Measurements from ENCODE around the gene AOPEP. TPM values are rescaled to one million over a fixed set of nuclear protein-coding genes. Genes with fewer than 3 reads are reported as not detected.

Gene AOPEP
- polyA plus RNA-seq, 1 of the 3 experiments (the other 2 are of a cell fraction), result 54.6 TPM

- Histone ChIP-seq H3K9me2 (no peaks in the 10 kb centered on the region), H3K27me3 (ENCODE audit: insufficient read depth) (no peaks in the 10 kb centered on the region), H3K79me2 (ENCODE audit: insufficient read depth) (no peaks in the 10 kb centered on the region), H3K4me3 (ENCODE audit: low read depth in 2 of 2, low read length in 1 of 2) (no peak overlapping the region), H3K4me1 (ENCODE audit: control insufficient read depth in 1 of 2, insufficient read depth in 2 of 2, low read depth in 1 of 2, low read length in 1 of 2) (peaks cover 26 to 63% of the 10 kb centered on the region in 2 experiments; a peak in 3 of 4 replicates), H3F3A (replicated peaks; ENCODE audit: insufficient read depth) (peaks cover 24% of the 10 kb centered on the region), H3K27ac (ENCODE audit: low read depth in 2 of 2, low read length in 1 of 2) (peak overlapping the region in 1 of 2 experiments; percentile 84; a peak in 2 of 4 replicates), H3K9me3 (no peaks in the 10 kb centered on the region), H2AFZ (ENCODE audit: low read depth) (no peak overlapping the region), H3K4me2 (no peak overlapping the region), H4K20me1 (ENCODE audit: insufficient read depth) (no peaks in the 10 kb centered on the region), H3K36me3 (replicated peaks in 1 of 2; ENCODE audit: control insufficient read depth in 1 of 2, insufficient read depth in 2 of 2, low read length in 1 of 2) (no peaks in the 10 kb centered on the region), H3K9ac (no peak overlapping the region)
- no peak for TF ChIP-seq REST (IDR thresholded peaks at IDR 0.05; ENCODE audit: low read depth, low read length)
- TF ChIP-seq RCOR1 (IDR thresholded peaks at IDR 0.05; ENCODE audit: low read length), result peak; percentile 38; the same call in 1 of the 2 replicates
- TF ChIP-seq, protein P1, sequence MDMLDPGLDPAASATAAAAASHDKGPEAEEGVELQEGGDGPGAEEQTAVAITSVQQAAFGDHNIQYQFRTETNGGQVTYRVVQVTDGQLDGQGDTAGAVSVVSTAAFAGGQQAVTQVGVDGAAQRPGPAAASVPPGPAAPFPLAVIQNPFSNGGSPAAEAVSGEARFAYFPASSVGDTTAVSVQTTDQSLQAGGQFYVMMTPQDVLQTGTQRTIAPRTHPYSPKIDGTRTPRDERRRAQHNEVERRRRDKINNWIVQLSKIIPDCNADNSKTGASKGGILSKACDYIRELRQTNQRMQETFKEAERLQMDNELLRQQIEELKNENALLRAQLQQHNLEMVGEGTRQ (IDR thresholded peaks at IDR 0.05; ENCODE audit: borderline replicate concordance, low read depth, low read length), result no peak
- TF ChIP-seq PBX3 (IDR thresholded peaks at IDR 0.05), result 0 out of 2 replicates have a peak, but pooled peaks have one; percentile 40
- peak; percentile 17; the same call in 1 of the 2 replicates for TF ChIP-seq MXI1 (IDR thresholded peaks at IDR 0.05; ENCODE audit: low read depth, low read length)
- peak; percentile 63 for TF ChIP-seq GATA2 (CRISPR knock-in tag; IDR thresholded peaks at IDR 0.05)
- peak in 1 of 2 experiments; percentile 61; a peak in 1 of 4 replicates for TF ChIP-seq EP300 (IDR thresholded peaks at IDR 0.05; ENCODE audit: borderline replicate concordance in 1 of 2, low read depth in 1 of 2, low read length in 1 of 2)
- POLR2A ChIA-PET, result no interaction called here
- no peak for DNase-seq
- 75% methylated on average over 2 of the region's 2 CpGs for WGBS (ENCODE audit: low lambda C conversion rate)
- CTCF ChIA-PET, result interaction anchor here (1.0 to 1.5 kb wide), 2 partner anchors 21 to 224 kb away, joined by 3 to 4 read pairs; no protein-coding TSS in a partner anchor
Measured at GRCh38 chr9:94905606-94906005, 179.1 kb downstream of the AOPEP start.

- no peak for DNase-seq
- no peak overlapping the region for H3K4me2 ChIP-seq
- no peaks in the 10 kb centered on the region for H3K27me3 ChIP-seq (ENCODE audit: insufficient read depth)
- no peaks in the 10 kb centered on the region for H3K9me2 ChIP-seq
- no peaks in the 10 kb centered on the region for H3K79me2 ChIP-seq (ENCODE audit: insufficient read depth)
- ChIA-PET POLR2A (no interaction called here), CTCF (interaction anchor here (0.6 to 1.0 kb wide), 3 partner anchors 29 to 225 kb away, joined by 3 read pairs; no protein-coding TSS in a partner anchor)
- no peaks in the 10 kb centered on the region for H3K36me3 ChIP-seq (replicated peaks in 1 of 2; ENCODE audit: control insufficient read depth in 1 of 2, insufficient read depth in 2 of 2, low read length in 1 of 2)
- H3F3A ChIP-seq (replicated peaks; ENCODE audit: insufficient read depth), result peaks cover 20% of the 10 kb centered on the region
- H2AFZ ChIP-seq (ENCODE audit: low read depth), result no peak overlapping the region
- no peaks in the 10 kb centered on the region for H3K9me3 ChIP-seq
- H3K4me1 ChIP-seq (ENCODE audit: control insufficient read depth in 1 of 2, insufficient read depth in 2 of 2, low read depth in 1 of 2, low read length in 1 of 2), result peaks cover 25 to 68% of the 10 kb centered on the region in 2 experiments; a peak in 3 of 4 replicates
- peak overlapping the region in 1 of 2 experiments; percentile 97; a peak in 1 of 4 replicates for H3K27ac ChIP-seq (ENCODE audit: low read depth in 2 of 2, low read length in 1 of 2)
- 94% methylated on average over 6 of the region's 6 CpGs for WGBS (ENCODE audit: low lambda C conversion rate)
- H3K4me3 ChIP-seq (ENCODE audit: low read depth in 2 of 2, low read length in 1 of 2), result no peak overlapping the region
- H4K20me1 ChIP-seq (ENCODE audit: insufficient read depth), result no peaks in the 10 kb centered on the region
- H3K9ac ChIP-seq, result no peak overlapping the region
- TF ChIP-seq ELF1 (IDR thresholded peaks at IDR 0.05) (no peak), FOXJ3 (CRISPR knock-in tag; IDR thresholded peaks at IDR 0.05) (no peak), MXI1 (IDR thresholded peaks at IDR 0.05; ENCODE audit: low read depth, low read length) (no peak), JUND (IDR thresholded peaks at IDR 0.05) (no peak), POLR2AphosphoS5 (IDR thresholded peaks at IDR 0.05; ENCODE audit: low read depth, low read length) (no peak), IRF3 (IDR thresholded peaks at IDR 0.05; ENCODE audit: low read depth, low read length) (no peak), GATA2 (CRISPR knock-in tag; IDR thresholded peaks at IDR 0.05) (no peak), TEAD4 (IDR thresholded peaks at IDR 0.05; ENCODE audit: borderline replicate concordance, insufficient read depth) (no peak), SMC3 (IDR thresholded peaks at IDR 0.05; ENCODE audit: low read depth, low read length) (no peak), GABPA (IDR thresholded peaks at IDR 0.05; ENCODE audit: low read depth) (no peak), EP300 (IDR thresholded peaks at IDR 0.05; ENCODE audit: borderline replicate concordance in 1 of 2, low read depth in 1 of 2, low read length in 1 of 2) (no peak)
- TF ChIP-seq, protein P2, sequence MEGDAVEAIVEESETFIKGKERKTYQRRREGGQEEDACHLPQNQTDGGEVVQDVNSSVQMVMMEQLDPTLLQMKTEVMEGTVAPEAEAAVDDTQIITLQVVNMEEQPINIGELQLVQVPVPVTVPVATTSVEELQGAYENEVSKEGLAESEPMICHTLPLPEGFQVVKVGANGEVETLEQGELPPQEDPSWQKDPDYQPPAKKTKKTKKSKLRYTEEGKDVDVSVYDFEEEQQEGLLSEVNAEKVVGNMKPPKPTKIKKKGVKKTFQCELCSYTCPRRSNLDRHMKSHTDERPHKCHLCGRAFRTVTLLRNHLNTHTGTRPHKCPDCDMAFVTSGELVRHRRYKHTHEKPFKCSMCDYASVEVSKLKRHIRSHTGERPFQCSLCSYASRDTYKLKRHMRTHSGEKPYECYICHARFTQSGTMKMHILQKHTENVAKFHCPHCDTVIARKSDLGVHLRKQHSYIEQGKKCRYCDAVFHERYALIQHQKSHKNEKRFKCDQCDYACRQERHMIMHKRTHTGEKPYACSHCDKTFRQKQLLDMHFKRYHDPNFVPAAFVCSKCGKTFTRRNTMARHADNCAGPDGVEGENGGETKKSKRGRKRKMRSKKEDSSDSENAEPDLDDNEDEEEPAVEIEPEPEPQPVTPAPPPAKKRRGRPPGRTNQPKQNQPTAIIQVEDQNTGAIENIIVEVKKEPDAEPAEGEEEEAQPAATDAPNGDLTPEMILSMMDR (IDR thresholded peaks at IDR 0.05), result no peak
- TF ChIP-seq, protein P1 (IDR thresholded peaks at IDR 0.05; ENCODE audit: borderline replicate concordance, low read depth, low read length), result no peak
Measured at GRCh38 chr9:94906181-94906580, 179.7 kb downstream of the AOPEP start.
